Endothelial cell of umbilical vein (primary cell): ENCODE data around the gene ZNF792. TPM values are rescaled to one million over a fixed set of nuclear protein-coding genes. Genes with fewer than 3 reads are reported as not detected.

Source experiments
- BruUV-seq: library from RNA; stranded (reverse); fragments of 400-500 nt; replicated peaks from 2 replicates; lab custom pipeline; 2021; lab: Mats Ljungman, UMichigan
- CTCF ChIA-PET: fragments of 300-600, 350-600 bp; sonication (Branson Sonifier 250); formaldehyde crosslinking; loops from one replicate; lab custom pipeline; 2021; ENCODE audit warnings: antibody characterized with exemption, inconsistent platforms; lab: Charles Lee
- POLR2A ChIA-PET: fragments of 300-600, 350-600 bp; sonication (Branson Sonifier 250); formaldehyde crosslinking; loops from one replicate; lab custom pipeline; 2021; ENCODE audit warnings: antibody characterized with exemption, inconsistent platforms; lab: Charles Lee
- DNase-seq: peaks from one replicate; pipeline ENCODE4 v3.0.0-alpha.2; 2011; ENCODE audit warnings: low read depth, low spot score
- FAIRE-seq: peaks from 2 replicates; lab custom pipeline; 2011; peaks lifted over from hg19 to GRCh38; lab: Jason Lieb, UNC
- H2AFZ ChIP-seq: 2 replicates; pipeline ENCODE4 v1.6.0; 2012; ENCODE audit warnings: low read depth, low read length, control low read depth, inconsistent platforms
- H3K27ac ChIP-seq: 2 replicates; pipeline ENCODE4 v1.5.1; 2011; ENCODE audit warnings: low read depth, mild to moderate bottlenecking, control low read depth, low read length, moderate library complexity; ENCODE audit not compliant: insufficient read depth
- H3K27me3 ChIP-seq, 2 experiments: 2 replicates each; pipeline versions ENCODE4 v1.6.0 to v1.6.1; 2011; ENCODE audit warnings: low read length in 2 of 2, mixed read lengths in 1 of 2; ENCODE audit not compliant: control insufficient read depth in 2 of 2, insufficient read depth in 2 of 2
- H3K36me3 ChIP-seq, 2 experiments: 2 replicates in 1 of 2; 3 replicates in 1 of 2; pipeline ENCODE4 v1.5.1; 2011; ENCODE audit warnings: low read length in 2 of 2, mild to moderate bottlenecking in 1 of 2, moderate library complexity in 1 of 2; ENCODE audit not compliant: control insufficient read depth in 2 of 2, insufficient read depth in 2 of 2; ENCODE audit errors: extremely low read depth in 1 of 2
- H3K4me1 ChIP-seq: 3 replicates; pipeline ENCODE4 v1.5.1; 2011; ENCODE audit warnings: mild to moderate bottlenecking, low read length; ENCODE audit not compliant: control insufficient read depth, insufficient read depth; ENCODE audit errors: extremely low read depth
- H3K4me2 ChIP-seq: 2 replicates; pipeline ENCODE4 v1.6.1; 2011; ENCODE audit warnings: low read length, control low read depth, mixed read lengths; ENCODE audit not compliant: insufficient read depth
- H3K4me3 ChIP-seq, 3 experiments: fragments of 200-600 bp in 1 of 3; sonication (generic), shearing (Covaris generic) in 1 of 3; replicated peaks in 1 of 3; 2 replicates each; pipeline ENCODE4 v1.5.1; 2011 to 2016; ENCODE audit warnings: control low read depth in 3 of 3, low read length in 3 of 3, mild to moderate bottlenecking in 2 of 3, inconsistent platforms in 1 of 3, low read depth in 1 of 3, moderate library complexity in 1 of 3; ENCODE audit not compliant: insufficient read depth in 1 of 3
- H3K79me2 ChIP-seq: 2 replicates; pipeline ENCODE4 v1.6.0; 2012; ENCODE audit warnings: low read length, inconsistent platforms; ENCODE audit not compliant: control insufficient read depth, insufficient read depth
- H3K9ac ChIP-seq: replicated peaks from 2 replicates; pipeline ENCODE3; 2011; ENCODE audit warnings: low read length, control low read depth; ENCODE audit not compliant: insufficient read depth; ENCODE audit errors: extremely low read depth
- H3K9me1 ChIP-seq: replicated peaks from 3 replicates; pipeline ENCODE4 v1.6.0; 2011; ENCODE audit warnings: mild to moderate bottlenecking, low read length; ENCODE audit not compliant: control insufficient read depth, insufficient read depth; ENCODE audit errors: extremely low read depth
- H3K9me3 ChIP-seq: replicated peaks from 2 replicates; pipeline ENCODE4 v1.5.1; 2012; ENCODE audit warnings: low read length, inconsistent platforms; ENCODE audit not compliant: control insufficient read depth, insufficient read depth
- H4K20me1 ChIP-seq: replicated peaks from 2 replicates; pipeline ENCODE3; 2011; ENCODE audit warnings: mild to moderate bottlenecking, low read length; ENCODE audit not compliant: control insufficient read depth, insufficient read depth; ENCODE audit errors: extremely low read depth
- CTCF ChIP-seq, 2 donors: IDR thresholded peaks; 1 replicate in 1 of 2; 2 replicates in 1 of 2; pipeline ENCODE4 v1.5.1; 2011; ENCODE audit warnings: low read length in 2 of 2, mild to moderate bottlenecking in 2 of 2, moderate library complexity in 2 of 2, control low read depth in 1 of 2, inconsistent platforms in 1 of 2, low read depth in 1 of 2; ENCODE audit not compliant: insufficient read depth in 1 of 2; ENCODE audit errors: extremely low read depth in 1 of 2
- EZH2 ChIP-seq: IDR thresholded peaks from 2 replicates; pipeline ENCODE4 v1.6.1; 2012; ENCODE audit warnings: borderline replicate concordance, low read depth, mild to moderate bottlenecking, moderate library complexity, low read length, inconsistent platforms; ENCODE audit not compliant: severe bottlenecking
- FOS ChIP-seq: IDR thresholded peaks from 2 replicates; pipeline ENCODE4 v1.6.1; 2011; ENCODE audit warnings: mild to moderate bottlenecking, low read length, moderate library complexity, borderline replicate concordance; ENCODE audit not compliant: insufficient read depth
- GATA2 ChIP-seq: IDR thresholded peaks from 2 replicates; pipeline ENCODE4 v1.7.0; 2011; ENCODE audit warnings: low read depth, mild to moderate bottlenecking, moderate library complexity, mixed read lengths, low read length; ENCODE audit not compliant: insufficient read length, insufficient read depth
- JUN ChIP-seq: IDR thresholded peaks from 2 replicates; pipeline ENCODE4 v1.6.1; 2011; ENCODE audit warnings: borderline replicate concordance, low read depth; ENCODE audit not compliant: insufficient read length, insufficient read depth
- MAX ChIP-seq: IDR thresholded peaks from 2 replicates; pipeline ENCODE4 v1.6.1; 2011; ENCODE audit not compliant: insufficient read depth, insufficient read length
- MYC ChIP-seq: IDR thresholded peaks from one replicate; pipeline ENCODE4 v1.6.1; 2011; ENCODE audit warnings: mild to moderate bottlenecking, low read depth, low read length
- POLR2A ChIP-seq: IDR thresholded peaks from 2 replicates; pipeline ENCODE4 v1.6.1; 2012; ENCODE audit warnings: low read depth, mild to moderate bottlenecking, control low read depth, low read length
- POLR2AphosphoS5 ChIP-seq: IDR thresholded peaks from 2 replicates; pipeline ENCODE4 v1.6.1; 2012; ENCODE audit warnings: low read depth, mild to moderate bottlenecking, control low read depth, low read length, moderate library complexity; ENCODE audit not compliant: insufficient read depth
- dilution Hi-C: fragments of 300-500 bp; cut with MboI; formaldehyde crosslinking; loops from one replicate; pipeline ENCODE4 v1.15.0; 2019; ENCODE audit warnings: low sequenced_read_pairs; ENCODE audit not compliant: extremely low pct_ligation_motif_present
- intact Hi-C: fragments of 100-400 bp; cut with micrococcal nuclease; formaldehyde crosslinking; loops from one replicate; pipeline ENCODE4 v1.10.0; 2022
- polyA plus RNA-seq, 4 experiments: library from polyadenylated mRNA; depleted of rRNA in 3 of 4; stranded (reverse) in 3 of 4; unstranded in 1 of 4; fragments of >200 nt; gene quantifications; 2 replicates each; pipeline versions ENCODE4 v1.2.1 to v1.2.3, GENCODE V29; 2011 to 2012; ENCODE audit warnings: missing spikeins in 1 of 4
- total RNA-seq: library from RNA; stranded (reverse); gene quantifications from 2 replicates; pipeline ENCODE4 v1.2.3, GENCODE V29; 2021

Gene ZNF792
- total and polyA plus RNA-seq, 2 donors (not counting 3 experiments of a cell fraction or from before 2014, with no cell fraction given): 11.3 to 19.8 TPM

- CTCF ChIA-PET: interaction anchor here (1.2 kb wide), 1 partner anchor 8 kb away, joined by 8 read pairs; no protein-coding TSS in a partner anchor
- no peak overlapping the region for H3K9ac ChIP-seq
- TF ChIP-seq JUN (no peak), GATA2 (no peak), POLR2A (no peak), POLR2AphosphoS5 (no peak), EZH2 (no peak), FOS (no peak), MYC (no peak), MAX (no peak), CTCF (IDR thresholded peaks at IDR 0.05; ENCODE audit: extremely low read depth in 1 of 2, insufficient read depth in 1 of 2, low read depth in 1 of 2, low read length in 2 of 2) (no peak)
- no peaks in the 10 kb centered on the region for H4K20me1 ChIP-seq
- no TSS peak for BruUV-seq
- no peak for FAIRE-seq
- H3K4me1 ChIP-seq: peaks cover 13% of the 10 kb centered on the region
- POLR2A ChIA-PET: no interaction called here
- H3K9me1 ChIP-seq: no peaks in the 10 kb centered on the region
- no peak overlapping the region for H3K4me3 ChIP-seq
- no peak overlapping the region for H3K4me2 ChIP-seq
- no peak for DNase-seq
- peaks cover 3 to 16% of the 10 kb centered on the region in 2 experiments for H3K36me3 ChIP-seq
- no peak overlapping the region for H3K27ac ChIP-seq
- peaks cover 31% of the 10 kb centered on the region for H3K79me2 ChIP-seq
- H3K27me3 ChIP-seq: no peaks in the 10 kb centered on the region
- peaks cover 3% of the 10 kb centered on the region for H3K9me3 ChIP-seq
- intact Hi-C loops (loop anchor here (5.0 kb wide), 2 partner anchors 178 to 192 kb away; partner anchors contain the start of genes FXYD7 and ZNF599), dilution Hi-C loops (no loop called here)
- no peak overlapping the region for H2AFZ ChIP-seq
Observed at GRCh38 chr19:34964598-34964997, 569 bp upstream of the ZNF792 start.
